ENCODE data around the gene MVP.

MVP gene

DNA sequence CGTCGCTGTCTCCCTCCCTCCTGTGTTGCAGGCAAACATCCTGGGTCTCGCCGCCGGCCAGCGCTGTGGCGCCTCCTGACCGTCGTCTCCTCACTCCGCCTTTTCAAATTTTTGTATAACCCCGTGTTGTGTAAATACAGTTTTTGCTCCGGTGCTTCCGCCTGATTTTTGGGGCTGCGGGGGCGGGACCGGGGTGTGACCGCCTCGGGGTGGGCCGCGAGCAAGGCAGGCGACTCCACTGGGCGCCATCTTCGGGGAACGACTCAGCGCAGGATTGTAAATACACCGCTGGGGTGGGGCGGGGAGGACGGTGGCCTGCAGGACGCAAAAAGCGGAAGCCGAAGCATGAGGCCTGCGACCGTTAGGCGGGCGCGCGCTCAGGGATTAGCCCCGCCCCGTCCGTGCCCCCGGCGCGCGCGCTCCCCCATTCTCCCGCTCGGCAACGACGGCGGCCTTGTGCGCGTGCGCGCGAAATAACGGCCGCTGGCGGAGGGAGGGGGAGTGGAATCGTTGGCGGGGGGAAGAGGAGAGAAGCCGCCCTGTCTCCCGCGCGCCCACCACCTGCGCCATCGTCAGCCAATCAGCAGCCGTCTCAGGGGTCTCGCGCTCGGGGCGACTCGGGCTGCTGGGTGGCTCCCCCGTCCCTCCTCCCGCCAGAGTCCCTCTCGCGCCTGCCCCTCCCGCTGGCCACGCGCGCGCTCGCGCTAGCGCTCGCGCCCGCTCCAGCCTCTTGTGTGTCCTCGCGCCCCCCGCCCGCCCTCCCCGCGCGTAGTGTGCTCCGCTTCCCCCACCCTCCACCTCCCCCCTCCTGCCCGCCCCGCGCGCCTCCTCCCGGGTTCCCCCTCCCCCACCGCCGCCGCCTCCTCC, 14.8 kb upstream of the MVP start:
- TF ChIP-seq, protein P1, sequence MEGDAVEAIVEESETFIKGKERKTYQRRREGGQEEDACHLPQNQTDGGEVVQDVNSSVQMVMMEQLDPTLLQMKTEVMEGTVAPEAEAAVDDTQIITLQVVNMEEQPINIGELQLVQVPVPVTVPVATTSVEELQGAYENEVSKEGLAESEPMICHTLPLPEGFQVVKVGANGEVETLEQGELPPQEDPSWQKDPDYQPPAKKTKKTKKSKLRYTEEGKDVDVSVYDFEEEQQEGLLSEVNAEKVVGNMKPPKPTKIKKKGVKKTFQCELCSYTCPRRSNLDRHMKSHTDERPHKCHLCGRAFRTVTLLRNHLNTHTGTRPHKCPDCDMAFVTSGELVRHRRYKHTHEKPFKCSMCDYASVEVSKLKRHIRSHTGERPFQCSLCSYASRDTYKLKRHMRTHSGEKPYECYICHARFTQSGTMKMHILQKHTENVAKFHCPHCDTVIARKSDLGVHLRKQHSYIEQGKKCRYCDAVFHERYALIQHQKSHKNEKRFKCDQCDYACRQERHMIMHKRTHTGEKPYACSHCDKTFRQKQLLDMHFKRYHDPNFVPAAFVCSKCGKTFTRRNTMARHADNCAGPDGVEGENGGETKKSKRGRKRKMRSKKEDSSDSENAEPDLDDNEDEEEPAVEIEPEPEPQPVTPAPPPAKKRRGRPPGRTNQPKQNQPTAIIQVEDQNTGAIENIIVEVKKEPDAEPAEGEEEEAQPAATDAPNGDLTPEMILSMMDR (IDR thresholded peaks at IDR 0.05; ENCODE audit: borderline replicate concordance, insufficient read depth, low read depth, low read length), result no peak
- peak overlapping the region; percentile 72 for H3K4me3 ChIP-seq (ENCODE audit: low read depth, low read length)

DNA sequence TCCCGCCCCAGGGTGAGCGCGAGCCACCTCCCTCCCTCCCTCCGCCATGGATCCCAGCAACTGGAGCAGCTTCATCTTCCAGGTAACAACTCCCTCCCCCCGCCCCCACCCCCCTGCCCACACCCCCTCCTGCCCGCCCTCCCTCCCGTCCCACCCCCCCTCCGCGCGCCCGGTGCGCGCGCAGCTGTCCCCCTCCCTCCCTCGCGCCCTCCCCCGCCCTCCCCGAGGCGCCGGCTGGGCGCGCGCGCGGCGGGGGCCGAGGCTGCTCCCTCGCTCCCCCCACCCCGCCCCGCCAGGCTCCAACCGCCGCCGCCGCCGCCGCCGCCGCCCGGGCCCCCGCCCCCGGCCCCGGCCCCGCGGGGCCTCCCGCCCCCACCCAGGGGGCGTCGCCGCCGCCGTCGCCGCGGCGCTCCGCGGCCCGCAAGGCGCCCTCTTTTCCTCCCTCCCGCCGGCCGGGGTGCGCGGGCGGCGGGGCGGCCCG, 14.1 kb upstream of the MVP start, which contains the start of gene MAZ:
Gene MAZ, plus strand, starts transcription at position 431 of the 481 bp plus-strand sequence. CDS start 173 bp downstream, outside the sequence.
- peak within 1 kb of the TSS; percentile 60 for H3K4me3 ChIP-seq (ENCODE audit: low read depth, low read length)
- TF ChIP-seq, protein P1 (IDR thresholded peaks at IDR 0.05; ENCODE audit: borderline replicate concordance, insufficient read depth, low read depth, low read length), result no peak

DNA sequence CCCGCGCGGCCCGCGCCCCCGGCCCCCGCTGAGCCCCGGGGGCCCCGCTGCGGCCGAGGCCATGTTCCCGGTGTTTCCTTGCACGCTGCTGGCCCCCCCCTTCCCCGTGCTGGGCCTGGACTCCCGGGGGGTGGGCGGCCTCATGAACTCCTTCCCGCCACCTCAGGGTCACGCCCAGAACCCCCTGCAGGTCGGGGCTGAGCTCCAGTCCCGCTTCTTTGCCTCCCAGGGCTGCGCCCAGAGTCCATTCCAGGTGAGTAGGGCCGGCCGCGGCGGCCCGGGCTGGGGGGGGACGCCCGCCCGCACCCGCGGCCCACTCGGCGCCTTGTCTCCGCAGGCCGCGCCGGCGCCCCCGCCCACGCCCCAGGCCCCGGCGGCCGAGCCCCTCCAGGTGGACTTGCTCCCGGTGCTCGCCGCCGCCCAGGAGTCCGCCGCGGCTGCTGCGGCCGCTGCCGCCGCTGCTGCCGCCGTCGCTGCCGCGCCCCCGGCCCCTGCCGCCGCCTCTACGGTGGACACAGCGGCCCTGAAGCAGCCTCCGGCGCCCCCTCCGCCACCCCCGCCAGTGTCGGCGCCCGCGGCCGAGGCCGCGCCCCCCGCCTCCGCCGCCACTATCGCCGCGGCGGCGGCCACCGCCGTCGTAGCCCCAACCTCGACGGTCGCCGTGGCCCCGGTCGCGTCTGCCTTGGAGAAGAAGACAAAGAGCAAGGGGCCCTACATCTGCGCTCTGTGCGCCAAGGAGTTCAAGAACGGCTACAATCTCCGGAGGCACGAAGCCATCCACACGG, 13.4 kb upstream of the MVP start:
- H3K4me3 ChIP-seq (ENCODE audit: low read depth, low read length), result peak overlapping the region; percentile 59
- TF ChIP-seq, protein P1 (IDR thresholded peaks at IDR 0.05; ENCODE audit: borderline replicate concordance, insufficient read depth, low read depth, low read length), result no peak

DNA sequence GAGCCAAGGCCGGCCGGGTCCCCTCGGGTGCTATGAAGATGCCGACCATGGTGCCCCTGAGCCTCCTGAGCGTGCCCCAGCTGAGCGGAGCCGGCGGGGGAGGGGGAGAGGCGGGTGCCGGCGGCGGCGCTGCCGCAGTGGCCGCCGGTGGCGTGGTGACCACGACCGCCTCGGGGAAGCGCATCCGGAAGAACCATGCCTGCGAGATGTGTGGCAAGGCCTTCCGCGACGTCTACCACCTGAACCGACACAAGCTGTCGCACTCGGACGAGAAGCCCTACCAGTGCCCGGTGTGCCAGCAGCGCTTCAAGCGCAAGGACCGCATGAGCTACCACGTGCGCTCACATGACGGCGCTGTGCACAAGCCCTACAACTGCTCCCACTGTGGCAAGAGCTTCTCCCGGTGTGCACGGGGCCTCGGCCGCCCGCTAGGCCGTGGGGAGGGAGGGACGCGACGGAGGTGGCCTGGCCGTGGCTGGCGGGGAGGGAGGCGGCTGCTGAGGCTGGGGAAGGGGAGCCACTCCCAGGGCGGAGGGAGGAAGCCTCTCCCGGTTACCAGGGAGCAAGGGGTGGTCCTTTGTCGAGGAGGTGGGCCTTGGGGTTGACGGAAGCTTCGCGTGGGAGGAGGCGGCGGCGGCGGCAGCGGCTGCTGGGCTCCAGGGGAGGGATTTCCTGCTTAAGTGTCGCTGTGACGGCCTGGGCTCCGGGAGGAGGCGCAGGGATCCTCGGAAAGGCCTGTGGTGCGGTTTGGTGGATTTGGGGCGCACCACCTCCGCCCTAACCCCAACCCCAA, 12.6 kb upstream of the MVP start:
- H3K4me3 ChIP-seq (ENCODE audit: low read depth, low read length), result peak overlapping the region; percentile 59
- TF ChIP-seq, protein P1 (IDR thresholded peaks at IDR 0.05; ENCODE audit: borderline replicate concordance, insufficient read depth, low read depth, low read length), result peak; percentile 73

DNA sequence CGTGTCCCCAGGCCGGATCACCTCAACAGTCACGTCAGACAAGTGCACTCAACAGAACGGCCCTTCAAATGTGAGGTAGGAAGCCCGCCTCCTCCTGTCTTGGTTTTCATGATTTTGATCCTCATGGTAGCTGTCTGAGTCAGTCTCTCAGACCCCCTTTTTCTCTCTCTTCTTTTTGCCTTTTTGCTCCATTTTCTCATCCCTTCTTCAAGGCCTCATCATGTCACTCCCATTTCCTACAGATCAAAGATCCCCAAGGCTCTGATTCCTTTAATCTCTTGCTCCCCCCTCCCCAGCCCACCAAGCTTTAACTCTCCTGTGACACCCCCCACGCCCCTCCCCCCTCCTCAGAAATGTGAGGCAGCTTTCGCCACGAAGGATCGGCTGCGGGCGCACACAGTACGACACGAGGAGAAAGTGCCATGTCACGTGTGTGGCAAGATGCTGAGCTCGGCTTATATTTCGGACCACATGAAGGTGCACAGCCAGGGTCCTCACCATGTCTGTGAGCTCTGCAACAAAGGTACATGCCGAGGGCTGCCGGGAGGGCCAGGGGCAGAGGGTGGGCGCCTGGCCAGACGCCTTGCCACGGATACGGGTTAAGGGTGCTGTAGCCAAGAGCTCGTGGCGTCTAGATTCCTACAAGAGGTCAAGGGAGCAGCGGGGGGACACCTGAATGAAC, 11.9 kb upstream of the MVP start:
- H3K4me3 ChIP-seq (ENCODE audit: low read depth, low read length), result peak overlapping the region; percentile 59
- TF ChIP-seq, protein P1 (IDR thresholded peaks at IDR 0.05; ENCODE audit: borderline replicate concordance, insufficient read depth, low read depth, low read length), result no peak
